ENCODE measurements around the gene ARHGEF3.

DNA sequence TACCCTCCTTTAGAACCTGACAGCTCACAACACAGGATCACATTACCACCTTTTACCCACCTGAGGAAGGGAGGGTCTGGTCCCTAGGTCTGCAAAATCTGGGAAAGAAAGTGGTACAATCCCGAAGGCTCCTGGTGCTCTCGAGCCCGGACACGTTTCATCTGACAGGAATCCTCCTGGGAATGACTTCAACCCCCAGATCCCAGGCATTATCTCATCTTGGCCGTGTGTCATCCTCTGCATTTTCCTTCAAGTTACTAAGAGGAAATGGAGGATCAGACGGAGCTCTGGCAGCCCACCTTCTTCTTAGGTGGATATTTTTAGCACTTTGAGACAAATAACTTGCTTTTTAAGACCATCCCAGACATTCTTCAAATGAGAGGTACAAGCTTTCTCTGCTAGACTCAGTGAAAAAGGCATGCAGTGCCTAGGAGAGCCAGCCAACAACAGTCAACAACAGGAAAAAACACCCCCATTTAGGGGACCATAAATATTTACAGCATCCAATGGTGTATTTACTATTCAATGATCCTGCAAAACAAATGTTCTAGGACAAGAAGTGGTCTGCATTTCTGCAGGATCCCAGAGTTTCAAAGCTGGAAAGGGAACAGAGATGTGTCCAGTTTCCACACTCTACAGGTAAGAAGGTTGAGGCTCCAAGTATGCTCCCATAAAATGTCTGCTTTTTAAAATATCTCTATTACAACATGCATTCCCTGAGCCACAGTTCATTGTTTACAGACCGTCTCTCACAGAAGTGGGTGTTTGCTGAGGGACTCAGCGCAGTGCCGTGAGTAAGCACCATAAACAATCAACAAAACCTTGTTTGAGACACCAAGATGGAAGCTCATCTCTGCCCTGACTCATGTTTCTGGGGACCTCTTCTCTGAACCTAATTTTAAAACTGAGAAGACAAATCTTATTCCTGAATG is 38.3 kb upstream of the ARHGEF3 start:
- TF ChIP-seq BHLHE40 (IDR thresholded peaks at IDR 0.05; ENCODE audit: borderline replicate concordance) (no peak), ELF4 (IDR thresholded peaks at IDR 0.05) (no peak), FOXK2 (IDR thresholded peaks at IDR 0.05) (no peak), HDGF (IDR thresholded peaks at IDR 0.05; ENCODE audit: borderline replicate concordance) (no peak), FOXA1 (IDR thresholded peaks at IDR 0.05) (no peak), SP1 (IDR thresholded peaks at IDR 0.05) (no peak)
